Activated B cell treated with CpG ODN at 0.5 μM for 24 hours (primary cell): ENCODE data around the gene OR9I1. TPM values are rescaled to one million over a fixed set of nuclear protein-coding genes. Genes with fewer than 3 reads are reported as not detected.

Source experiments
- ATAC-seq: fragments of 200-7000 bp; cut with Tn5 transposase; one replicate; pipeline ENCODE4 v1.10.0; 2021; ENCODE audit warnings: low read depth, mild to moderate bottlenecking, moderate library complexity
- CTCF ChIA-PET: fragments of 350-600 bp; sonication (Branson Sonifier 250); formaldehyde crosslinking; loops from one replicate; lab custom pipeline; 2021; ENCODE audit warnings: antibody characterized with exemption; lab: Charles Lee
- POLR2A ChIA-PET: fragments of 350-600 bp; sonication (Branson Sonifier 250); formaldehyde crosslinking; loops from one replicate; lab custom pipeline; 2021; ENCODE audit warnings: antibody characterized with exemption; lab: Charles Lee
- DNase-seq: peaks from one replicate; pipeline ENCODE4 v3.0.0; 2022
- H3K27ac Mint-ChIP-seq: one replicate; pipeline ENCODE4 v1.8.0; 2020; ENCODE audit warnings: mixed read lengths
- H3K27me3 Mint-ChIP-seq: one replicate; pipeline ENCODE4 v1.8.0; 2021; ENCODE audit warnings: mixed read lengths
- H3K36me3 Mint-ChIP-seq: one replicate; pipeline ENCODE4 v1.8.0; 2021; ENCODE audit warnings: low read depth, mixed read lengths
- H3K4me1 Mint-ChIP-seq: one replicate; pipeline ENCODE4 v1.8.0; 2021; ENCODE audit warnings: mixed read lengths
- H3K4me3 Mint-ChIP-seq: one replicate; pipeline ENCODE4 v1.8.0; 2020; ENCODE audit warnings: mild to moderate bottlenecking, mixed read lengths
- H3K9me3 Mint-ChIP-seq: one replicate; pipeline ENCODE4 v1.8.0; 2020; ENCODE audit warnings: mixed read lengths
- intact Hi-C: fragments of 100-400 bp; cut with micrococcal nuclease; formaldehyde crosslinking; loops from one replicate; pipeline ENCODE4 v1.15.1; 2024
- total RNA-seq: library from RNA; stranded (reverse); gene quantifications from 2 replicates; pipeline ENCODE4 v1.2.3, GENCODE V29; 2022
- TF ChIP-seq, protein P1 (sequence below): fragments of 200-600 bp; IDR thresholded peaks from one replicate; pipeline ENCODE4 v1.8.0; 2022; ENCODE audit warnings: antibody characterized with exemption, mild to moderate bottlenecking

The OR9I1 gene
- total RNA-seq, 1 donor from 2014 or later = not detected

DNA sequence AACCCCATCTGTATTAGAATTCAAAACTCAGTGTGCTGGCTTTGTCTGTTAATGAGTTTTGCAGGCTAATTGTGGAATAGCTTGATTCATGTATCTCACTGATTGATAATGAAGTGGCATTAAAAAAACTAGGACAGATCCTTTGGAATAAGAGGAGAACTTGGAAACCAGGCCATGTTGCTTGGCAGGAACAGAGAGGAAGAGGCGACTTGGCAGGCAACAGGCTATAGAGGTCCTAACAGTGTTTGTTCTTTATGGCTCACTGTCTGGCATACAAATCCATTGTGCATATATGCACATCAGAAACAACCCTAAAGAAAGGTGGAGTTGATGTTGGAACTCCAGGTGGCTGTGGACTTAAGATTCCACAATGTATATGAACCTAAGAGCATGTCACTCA, 17.4 kb upstream of the OR9I1 start:
- Mint-ChIP-seq H3K36me3 (no peaks in the 10 kb centered on the region), H3K9me3 (peaks cover 3% of the 10 kb centered on the region), H3K4me3 (no peak overlapping the region), H3K27ac (no peak overlapping the region), H3K27me3 (peaks cover 2% of the 10 kb centered on the region), H3K4me1 (no peaks in the 10 kb centered on the region)
- TF ChIP-seq, protein P1, sequence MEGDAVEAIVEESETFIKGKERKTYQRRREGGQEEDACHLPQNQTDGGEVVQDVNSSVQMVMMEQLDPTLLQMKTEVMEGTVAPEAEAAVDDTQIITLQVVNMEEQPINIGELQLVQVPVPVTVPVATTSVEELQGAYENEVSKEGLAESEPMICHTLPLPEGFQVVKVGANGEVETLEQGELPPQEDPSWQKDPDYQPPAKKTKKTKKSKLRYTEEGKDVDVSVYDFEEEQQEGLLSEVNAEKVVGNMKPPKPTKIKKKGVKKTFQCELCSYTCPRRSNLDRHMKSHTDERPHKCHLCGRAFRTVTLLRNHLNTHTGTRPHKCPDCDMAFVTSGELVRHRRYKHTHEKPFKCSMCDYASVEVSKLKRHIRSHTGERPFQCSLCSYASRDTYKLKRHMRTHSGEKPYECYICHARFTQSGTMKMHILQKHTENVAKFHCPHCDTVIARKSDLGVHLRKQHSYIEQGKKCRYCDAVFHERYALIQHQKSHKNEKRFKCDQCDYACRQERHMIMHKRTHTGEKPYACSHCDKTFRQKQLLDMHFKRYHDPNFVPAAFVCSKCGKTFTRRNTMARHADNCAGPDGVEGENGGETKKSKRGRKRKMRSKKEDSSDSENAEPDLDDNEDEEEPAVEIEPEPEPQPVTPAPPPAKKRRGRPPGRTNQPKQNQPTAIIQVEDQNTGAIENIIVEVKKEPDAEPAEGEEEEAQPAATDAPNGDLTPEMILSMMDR = no peak
- DNase-seq = no peak
- CTCF ChIA-PET = no interaction called here
- ATAC-seq = no peak
- intact Hi-C loops = no loop called here
- POLR2A ChIA-PET = no interaction called here

DNA sequence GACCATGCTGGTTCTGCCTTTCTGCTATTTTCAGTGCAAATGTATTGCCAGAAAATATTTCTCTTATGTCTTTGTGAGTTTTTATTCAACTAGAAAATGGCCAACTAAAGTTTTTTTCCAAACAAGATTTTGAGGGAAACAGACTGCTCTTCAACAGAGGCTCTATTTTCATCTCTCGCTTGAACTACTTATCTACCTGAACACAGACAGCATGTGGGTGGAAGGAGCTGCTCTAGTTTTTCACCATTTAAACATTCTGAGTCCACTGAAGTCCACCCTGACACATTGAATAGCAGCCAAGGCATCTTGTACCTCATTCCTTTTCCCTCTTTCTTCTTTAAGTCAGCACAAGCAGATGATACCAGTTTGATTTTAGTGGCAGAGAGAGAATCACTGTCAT, 9.8 kb upstream of the OR9I1 start:
- DNase-seq (no peak), ATAC-seq (no peak)
- Mint-ChIP-seq H3K4me3 (no peak overlapping the region), H3K36me3 (no peaks in the 10 kb centered on the region), H3K27me3 (no peaks in the 10 kb centered on the region), H3K4me1 (no peaks in the 10 kb centered on the region), H3K9me3 (peaks cover 3% of the 10 kb centered on the region), H3K27ac (no peak overlapping the region)
- ChIA-PET CTCF (no interaction called here), POLR2A (no interaction called here)
- intact Hi-C loops = no loop called here
- TF ChIP-seq, protein P1 = no peak

DNA sequence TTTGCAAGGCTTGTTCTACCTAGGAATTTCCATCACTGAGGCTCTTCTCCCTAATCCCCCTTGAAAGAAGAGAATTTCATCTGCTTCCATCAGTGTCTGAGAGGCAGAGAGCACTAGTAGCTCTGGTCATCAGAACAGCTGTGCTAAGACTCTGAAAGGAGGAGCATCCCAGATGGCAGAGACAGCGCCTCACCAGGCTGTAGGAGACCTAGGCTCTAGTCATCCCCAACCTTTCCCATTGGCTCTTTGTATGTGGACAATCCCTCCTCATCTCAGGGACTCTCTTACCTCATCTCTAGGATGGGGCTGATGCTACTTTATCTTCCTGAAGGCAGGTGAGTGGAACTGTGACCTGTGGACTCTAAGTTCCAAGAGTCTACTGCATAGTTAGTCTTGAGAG, 8.8 kb upstream of the OR9I1 start:
- no peak for DNase-seq
- Mint-ChIP-seq H3K9me3 (peaks cover 3% of the 10 kb centered on the region), H3K27ac (no peak overlapping the region), H3K27me3 (no peaks in the 10 kb centered on the region), H3K4me3 (no peak overlapping the region), H3K36me3 (no peaks in the 10 kb centered on the region), H3K4me1 (no peaks in the 10 kb centered on the region)
- TF ChIP-seq, protein P1 = no peak
- ChIA-PET CTCF (no interaction called here), POLR2A (no interaction called here)
- intact Hi-C loops = no loop called here
- no peak for ATAC-seq

DNA sequence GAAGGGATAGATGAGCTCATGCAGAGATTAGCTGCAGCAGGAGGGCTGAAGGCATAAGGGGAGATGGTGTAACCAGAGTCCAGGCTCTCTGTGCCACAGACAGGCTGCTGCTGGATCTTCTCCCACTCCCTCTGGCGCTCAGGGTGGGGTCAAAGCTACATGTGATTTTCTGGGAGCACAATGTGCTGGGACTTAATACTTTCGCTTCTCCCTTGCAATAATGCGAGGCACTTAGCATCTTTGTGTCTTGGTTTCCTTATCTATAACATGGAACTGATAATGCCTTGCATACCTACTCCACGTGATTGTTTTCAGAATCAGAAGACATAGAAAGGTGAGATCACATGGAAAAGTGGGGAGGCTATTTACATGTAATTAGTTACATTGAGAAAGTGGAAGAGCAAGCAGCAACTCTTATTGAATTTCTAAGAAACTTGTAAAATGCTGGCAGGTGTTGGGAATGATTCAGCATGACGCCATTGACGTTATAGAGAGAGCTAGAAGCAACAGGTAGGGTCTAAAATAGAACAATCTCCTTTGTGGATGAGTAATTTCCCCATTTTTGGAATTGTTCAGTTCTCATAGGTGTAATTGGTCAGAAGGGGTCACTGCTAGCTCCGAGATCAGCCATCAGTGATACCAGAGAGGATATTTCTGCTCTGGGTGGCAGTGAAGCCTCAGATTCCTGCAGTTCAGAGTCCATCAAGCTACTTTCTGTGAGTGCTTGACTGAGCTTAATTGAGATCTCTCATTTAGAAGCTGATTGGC, 8.2 kb upstream of the OR9I1 start:
- intact Hi-C loops = no loop called here
- Mint-ChIP-seq H3K27ac (no peak overlapping the region), H3K4me1 (no peaks in the 10 kb centered on the region)

DNA sequence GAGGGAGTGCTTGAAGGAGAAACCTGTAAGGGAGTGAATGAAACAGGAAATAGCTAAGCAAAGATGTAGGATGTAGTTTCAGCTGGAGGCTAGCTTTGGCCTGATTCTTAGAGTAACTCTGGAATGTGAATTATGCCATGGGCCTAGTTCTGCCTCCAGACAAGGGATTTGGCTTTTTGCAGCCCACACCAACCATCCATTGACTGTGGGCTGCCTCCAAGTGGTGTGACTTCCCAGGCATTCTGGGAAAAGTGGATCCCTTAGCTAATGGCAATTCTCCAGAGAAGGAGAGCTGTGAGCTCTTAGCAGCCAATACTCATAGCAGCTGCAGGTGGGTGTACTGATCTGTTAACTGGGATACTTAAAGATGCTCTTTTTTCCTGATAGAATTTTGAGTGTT, 2.0 kb upstream of the OR9I1 start:
- Mint-ChIP-seq H3K9me3 (no peaks in the 10 kb centered on the region), H3K27me3 (peaks cover 10% of the 10 kb centered on the region), H3K4me3 (no peak overlapping the region), H3K36me3 (no peaks in the 10 kb centered on the region), H3K4me1 (no peaks in the 10 kb centered on the region), H3K27ac (no peak overlapping the region)
- intact Hi-C loops = no loop called here
- TF ChIP-seq, protein P1 = no peak
- CTCF ChIA-PET = no interaction called here
- DNase-seq (no peak), ATAC-seq (no peak)
- POLR2A ChIA-PET = no interaction called here

More for the DNA sequence above, 8.2 kb upstream of the OR9I1 start:
- CTCF ChIA-PET = no interaction called here
- H3K4me3 Mint-ChIP-seq = no peak overlapping the region
- TF ChIP-seq, protein P1 = no peak
- H3K9me3 Mint-ChIP-seq = no peaks in the 10 kb centered on the region
- H3K27me3 Mint-ChIP-seq = no peaks in the 10 kb centered on the region
- DNase-seq (no peak), ATAC-seq (no peak)
- POLR2A ChIA-PET = no interaction called here
- no peaks in the 10 kb centered on the region for H3K36me3 Mint-ChIP-seq
